GM21737 (cell line): Measurements from ENCODE around the gene WNT4.

ENCODE experiments used
- ATAC-seq: cut with Tn5 transposase; IDR thresholded peaks from one replicate; pipeline ENCODE4 v1.9.1; 2021; ENCODE audit warnings: mild to moderate bottlenecking, moderate library complexity; ENCODE audit not compliant: unreplicated experiment

Gene WNT4

GRCh38 chr1:22143065-22144033 is at the start of gene WNT4:
Gene WNT4, minus strand, starts transcription at chr1:22143097. Its CDS starts 175 bp downstream, at chr1:22142922.
- ATAC-seq, result no peak

GRCh38 chr1:22190731-22191130 is 47.8 kb upstream of the WNT4 start:
- ATAC-seq, result no peak

GRCh38 chr1:22190251-22190650 is 47.4 kb upstream of the WNT4 start:
- no peak for ATAC-seq

- ATAC-seq, result no peak
These were observed 46.7 kb upstream of the WNT4 start for GRCh38 chr1:22189619-22190018.

- ATAC-seq, result no peak
These were observed 46.0 kb upstream of the WNT4 start for GRCh38 chr1:22188914-22189313.

- no peak for ATAC-seq
These were observed 45.5 kb upstream of the WNT4 start for GRCh38 chr1:22188436-22188835.

- no peak for ATAC-seq
These were observed 43.4 kb upstream of the WNT4 start for GRCh38 chr1:22186311-22186710.

GRCh38 chr1:22184892-22185612 is 42.2 kb upstream of the WNT4 start:
- no peak for ATAC-seq

GRCh38 chr1:22184454-22184853 is 41.6 kb upstream of the WNT4 start:
- no peak for ATAC-seq

GRCh38 chr1:22182715-22183114 is 39.8 kb upstream of the WNT4 start:
- no peak for ATAC-seq

- ATAC-seq, result no peak
These were observed 36.4 kb upstream of the WNT4 start for GRCh38 chr1:22179197-22179803.

- no peak for ATAC-seq
These were observed 34.6 kb upstream of the WNT4 start for GRCh38 chr1:22177354-22178003.

GRCh38 chr1:22176258-22176657 is 33.4 kb upstream of the WNT4 start:
- peak; percentile 70 for ATAC-seq

GRCh38 chr1:22174446-22175220 is 31.7 kb upstream of the WNT4 start:
- ATAC-seq, result no peak

- no peak for ATAC-seq
These were observed 29.2 kb upstream of the WNT4 start for GRCh38 chr1:22171951-22172715.

GRCh38 chr1:22169816-22170215 is 26.9 kb upstream of the WNT4 start:
- ATAC-seq, result no peak

- ATAC-seq, result no peak
These were observed 25.6 kb upstream of the WNT4 start for GRCh38 chr1:22168412-22168973.

- no peak for ATAC-seq
These were observed 23.5 kb upstream of the WNT4 start for GRCh38 chr1:22166439-22166838.
